ENCODE measurements around the gene FAT1. TPM values are rescaled to one million over a fixed set of nuclear protein-coding genes. Genes with fewer than 3 reads are reported as not detected.
A peak's percentile ranks its signal among the peaks of the same experiment; 100 is the strongest.

Gene FAT1
- total RNA-seq, 1 experiment from 2014 or later: 92.4 TPM

DNA sequence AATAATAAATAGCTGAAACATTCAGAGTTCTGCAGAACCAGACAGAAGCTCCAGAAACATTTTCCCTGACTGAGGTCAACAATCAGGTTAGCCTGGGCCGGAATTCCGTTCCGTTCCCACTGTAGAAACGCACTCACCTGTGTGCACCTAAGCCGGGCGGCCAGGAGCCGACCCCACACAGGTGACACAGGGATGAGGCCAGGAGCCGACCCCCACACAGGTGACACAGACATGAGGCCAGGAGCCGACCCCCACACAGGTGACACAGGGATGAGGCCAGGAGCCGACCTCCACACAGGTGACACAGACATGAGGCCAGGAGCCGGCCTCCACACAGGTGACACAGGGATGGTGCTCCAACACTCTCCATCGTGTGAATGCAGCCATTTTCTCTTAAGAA lies 21.9 kb downstream of the FAT1 start:
- Histone ChIP-seq H3F3A (ENCODE audit: low read length, unreplicated experiment) (no peaks in the 10 kb centered on the region), H3K27ac (ENCODE audit: low read length) (peak overlapping the region; percentile 25; the same call in 1 of the 2 replicates), H3K9ac (ENCODE audit: low read length) (no peak overlapping the region), H3K27me3 (ENCODE audit: low read length) (no peaks in the 10 kb centered on the region), H2AFZ (ENCODE audit: low read length) (no peak overlapping the region), H3K36me3 (ENCODE audit: low read depth, low read length) (no peaks in the 10 kb centered on the region; the same call in 1 of the 2 replicates), H3K9me3 (ENCODE audit: low read length) (no peaks in the 10 kb centered on the region), H3K4me2 (ENCODE audit: low read length) (no peak overlapping the region), H3K4me1 (ENCODE audit: insufficient read depth, low read length) (peaks cover 12% of the 10 kb centered on the region), H3K79me2 (ENCODE audit: low read length) (peaks cover 100% of the 10 kb centered on the region), H3K9me2 (replicated peaks; ENCODE audit: low read length) (no peaks in the 10 kb centered on the region), H4K20me1 (ENCODE audit: low read length) (peaks cover 11% of the 10 kb centered on the region; the same call in 1 of the 2 replicates), H3K4me3 (ENCODE audit: low read length) (no peak overlapping the region)
- DNase-seq (no peak), ATAC-seq (no peak)
- POLR2A ChIA-PET (ENCODE audit: unreplicated experiment): no interaction called here
- intact Hi-C loops (cut with micrococcal nuclease): no loop called here
- BruUV-seq (replicated peaks): no TSS peak
- TF ChIP-seq EZH2phosphoT487 (IDR thresholded peaks at IDR 0.05; ENCODE audit: borderline replicate concordance, low read length) (no peak), EZH2 (IDR thresholded peaks at IDR 0.05; ENCODE audit: low read length, unreplicated experiment) (no peak)
- TF ChIP-seq, protein P1, sequence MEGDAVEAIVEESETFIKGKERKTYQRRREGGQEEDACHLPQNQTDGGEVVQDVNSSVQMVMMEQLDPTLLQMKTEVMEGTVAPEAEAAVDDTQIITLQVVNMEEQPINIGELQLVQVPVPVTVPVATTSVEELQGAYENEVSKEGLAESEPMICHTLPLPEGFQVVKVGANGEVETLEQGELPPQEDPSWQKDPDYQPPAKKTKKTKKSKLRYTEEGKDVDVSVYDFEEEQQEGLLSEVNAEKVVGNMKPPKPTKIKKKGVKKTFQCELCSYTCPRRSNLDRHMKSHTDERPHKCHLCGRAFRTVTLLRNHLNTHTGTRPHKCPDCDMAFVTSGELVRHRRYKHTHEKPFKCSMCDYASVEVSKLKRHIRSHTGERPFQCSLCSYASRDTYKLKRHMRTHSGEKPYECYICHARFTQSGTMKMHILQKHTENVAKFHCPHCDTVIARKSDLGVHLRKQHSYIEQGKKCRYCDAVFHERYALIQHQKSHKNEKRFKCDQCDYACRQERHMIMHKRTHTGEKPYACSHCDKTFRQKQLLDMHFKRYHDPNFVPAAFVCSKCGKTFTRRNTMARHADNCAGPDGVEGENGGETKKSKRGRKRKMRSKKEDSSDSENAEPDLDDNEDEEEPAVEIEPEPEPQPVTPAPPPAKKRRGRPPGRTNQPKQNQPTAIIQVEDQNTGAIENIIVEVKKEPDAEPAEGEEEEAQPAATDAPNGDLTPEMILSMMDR (conservative IDR thresholded peaks at IDR 0.05; ENCODE audit: low read depth, low read length): no peak
- CTCF ChIA-PET: no interaction called here

DNA sequence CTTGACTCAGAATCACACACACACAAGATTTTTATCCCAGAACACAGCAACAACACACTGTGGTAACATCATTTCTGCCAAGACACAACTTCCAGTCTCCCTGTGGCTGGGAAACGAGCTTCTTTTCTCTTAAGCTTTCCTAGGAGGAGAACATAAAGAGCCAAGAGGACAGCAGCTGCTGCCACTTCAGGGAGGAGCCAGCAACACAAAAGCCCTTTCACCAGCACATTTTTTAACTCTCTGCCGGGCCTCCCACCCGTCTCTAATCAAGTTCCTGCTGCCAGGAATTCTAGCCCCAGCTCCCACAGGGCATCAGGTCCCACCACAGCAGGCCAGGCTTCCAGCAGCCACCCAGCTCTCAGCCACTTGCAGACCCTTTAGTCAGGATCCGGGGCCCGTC lies 22.4 kb downstream of the FAT1 start:
- POLR2A ChIA-PET (ENCODE audit: unreplicated experiment): no interaction called here

DNA sequence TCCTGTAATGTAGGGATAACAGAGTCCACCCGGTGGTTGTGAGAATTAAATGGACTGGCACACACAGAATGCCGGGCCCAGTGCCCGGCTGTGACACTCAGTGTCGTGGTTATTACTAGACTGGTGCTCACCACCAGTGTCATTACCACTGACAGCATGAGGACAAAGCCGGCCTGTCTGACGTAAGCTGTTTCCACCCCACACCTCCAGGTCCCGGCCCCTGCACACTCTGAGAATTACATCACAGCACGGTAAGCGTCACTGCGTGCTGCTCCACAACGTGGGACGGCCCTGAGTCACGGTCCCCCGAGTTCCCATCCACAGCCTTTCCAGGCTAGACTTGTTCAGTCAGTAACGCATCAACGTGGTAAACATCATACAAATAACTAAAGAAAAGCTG lies 22.9 kb downstream of the FAT1 start:
- Histone ChIP-seq H3K9me3 (ENCODE audit: low read length) (no peaks in the 10 kb centered on the region), H3K4me2 (ENCODE audit: low read length) (no peak overlapping the region), H3K9ac (ENCODE audit: low read length) (no peak overlapping the region), H2AFZ (ENCODE audit: low read length) (no peak overlapping the region), H3K9me2 (replicated peaks; ENCODE audit: low read length) (no peaks in the 10 kb centered on the region), H3F3A (ENCODE audit: low read length, unreplicated experiment) (no peaks in the 10 kb centered on the region), H3K27ac (ENCODE audit: low read length) (peak overlapping the region; percentile 25; the same call in 1 of the 2 replicates), H3K4me3 (ENCODE audit: low read length) (no peak overlapping the region), H3K27me3 (ENCODE audit: low read length) (no peaks in the 10 kb centered on the region), H3K36me3 (ENCODE audit: low read depth, low read length) (no peaks in the 10 kb centered on the region; the same call in 1 of the 2 replicates), H4K20me1 (ENCODE audit: low read length) (peaks cover 11% of the 10 kb centered on the region; the same call in 1 of the 2 replicates), H3K79me2 (ENCODE audit: low read length) (peaks cover 100% of the 10 kb centered on the region), H3K4me1 (ENCODE audit: insufficient read depth, low read length) (peaks cover 12% of the 10 kb centered on the region)
- no TSS peak for BruUV-seq (replicated peaks)
- peak; percentile 22 for DNase-seq
- intact Hi-C loops (cut with micrococcal nuclease): no loop called here
- CTCF ChIA-PET: no interaction called here
- TF ChIP-seq, protein P1 (conservative IDR thresholded peaks at IDR 0.05; ENCODE audit: low read depth, low read length): no peak
- TF ChIP-seq EZH2 (IDR thresholded peaks at IDR 0.05; ENCODE audit: low read length, unreplicated experiment) (no peak), EZH2phosphoT487 (IDR thresholded peaks at IDR 0.05; ENCODE audit: borderline replicate concordance, low read length) (no peak)
- peak; percentile 22 for ATAC-seq
- POLR2A ChIA-PET (ENCODE audit: unreplicated experiment): no interaction called here

More for the DNA sequence above, 22.4 kb downstream of the FAT1 start:
- intact Hi-C loops (cut with micrococcal nuclease): no loop called here
- H3K4me3 ChIP-seq (ENCODE audit: low read length): no peak overlapping the region
- no peaks in the 10 kb centered on the region for H3K27me3 ChIP-seq (ENCODE audit: low read length)
- DNase-seq (no peak), ATAC-seq (peak; percentile 38)
- no peaks in the 10 kb centered on the region for H3F3A ChIP-seq (ENCODE audit: low read length, unreplicated experiment)
- CTCF ChIA-PET: no interaction called here
- peaks cover 12% of the 10 kb centered on the region for H3K4me1 ChIP-seq (ENCODE audit: insufficient read depth, low read length)
- H3K79me2 ChIP-seq (ENCODE audit: low read length): peaks cover 100% of the 10 kb centered on the region
- H3K9me2 ChIP-seq (replicated peaks; ENCODE audit: low read length): no peaks in the 10 kb centered on the region
- H2AFZ ChIP-seq (ENCODE audit: low read length): no peak overlapping the region
- H3K9ac ChIP-seq (ENCODE audit: low read length): no peak overlapping the region
- H3K4me2 ChIP-seq (ENCODE audit: low read length): no peak overlapping the region
- TF ChIP-seq EZH2 (IDR thresholded peaks at IDR 0.05; ENCODE audit: low read length, unreplicated experiment) (no peak), EZH2phosphoT487 (IDR thresholded peaks at IDR 0.05; ENCODE audit: borderline replicate concordance, low read length) (no peak)
- TF ChIP-seq, protein P1 (conservative IDR thresholded peaks at IDR 0.05; ENCODE audit: low read depth, low read length): no peak
- peaks cover 11% of the 10 kb centered on the region; the same call in 1 of the 2 replicates for H4K20me1 ChIP-seq (ENCODE audit: low read length)
- BruUV-seq (replicated peaks): no TSS peak
- peak overlapping the region; percentile 25 for H3K27ac ChIP-seq (ENCODE audit: low read length)
- H3K36me3 ChIP-seq (ENCODE audit: low read depth, low read length): no peaks in the 10 kb centered on the region; the same call in 1 of the 2 replicates
- H3K9me3 ChIP-seq (ENCODE audit: low read length): no peaks in the 10 kb centered on the region

Measured in PC-3 (cell line).